Peyer's patch (tissue), 4 donors: ENCODE data around the gene BSN.

Experiments used
- POLR2A ChIP-seq, 2 donors: fragments of 450-650 bp; IDR thresholded peaks; one replicate each; pipeline ENCODE4 v1.5.1; 2017; ENCODE audit warnings: antibody characterized with exemption in 2 of 2, mild to moderate bottlenecking in 2 of 2, moderate library complexity in 2 of 2
- TF ChIP-seq, protein P1 (sequence below), 6 experiments: fragments of 450-650 bp in 4 of 6; fragments of 200-600 bp in 2 of 6; sonication (generic) in 1 of 6; IDR thresholded peaks; one replicate each; pipeline ENCODE4 v1.5.1; 2017 to 2019; ENCODE audit warnings: antibody characterized with exemption in 6 of 6, mild to moderate bottlenecking in 3 of 6, moderate library complexity in 1 of 6

DNA sequence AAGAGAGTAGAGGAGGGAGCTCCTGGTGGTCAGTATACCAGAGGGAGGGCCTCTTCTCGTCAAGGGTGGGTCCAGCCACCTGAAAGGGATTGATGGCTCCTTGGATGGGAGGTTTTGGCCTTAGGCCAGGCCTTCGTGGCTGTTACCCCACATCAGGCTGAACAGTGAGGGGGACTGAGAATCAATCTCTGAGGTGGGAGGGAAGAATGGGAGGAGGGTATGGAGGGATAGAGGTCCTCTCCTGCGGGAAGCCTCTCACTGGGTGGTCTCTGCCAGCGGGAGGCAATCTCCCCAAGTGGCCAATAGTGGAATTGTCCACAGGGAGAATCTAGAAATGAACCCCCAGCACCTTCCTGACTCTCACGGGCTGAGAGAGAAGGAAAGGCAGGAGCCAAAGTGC lies 53.5 kb downstream of the BSN start:
- TF ChIP-seq, protein P1, sequence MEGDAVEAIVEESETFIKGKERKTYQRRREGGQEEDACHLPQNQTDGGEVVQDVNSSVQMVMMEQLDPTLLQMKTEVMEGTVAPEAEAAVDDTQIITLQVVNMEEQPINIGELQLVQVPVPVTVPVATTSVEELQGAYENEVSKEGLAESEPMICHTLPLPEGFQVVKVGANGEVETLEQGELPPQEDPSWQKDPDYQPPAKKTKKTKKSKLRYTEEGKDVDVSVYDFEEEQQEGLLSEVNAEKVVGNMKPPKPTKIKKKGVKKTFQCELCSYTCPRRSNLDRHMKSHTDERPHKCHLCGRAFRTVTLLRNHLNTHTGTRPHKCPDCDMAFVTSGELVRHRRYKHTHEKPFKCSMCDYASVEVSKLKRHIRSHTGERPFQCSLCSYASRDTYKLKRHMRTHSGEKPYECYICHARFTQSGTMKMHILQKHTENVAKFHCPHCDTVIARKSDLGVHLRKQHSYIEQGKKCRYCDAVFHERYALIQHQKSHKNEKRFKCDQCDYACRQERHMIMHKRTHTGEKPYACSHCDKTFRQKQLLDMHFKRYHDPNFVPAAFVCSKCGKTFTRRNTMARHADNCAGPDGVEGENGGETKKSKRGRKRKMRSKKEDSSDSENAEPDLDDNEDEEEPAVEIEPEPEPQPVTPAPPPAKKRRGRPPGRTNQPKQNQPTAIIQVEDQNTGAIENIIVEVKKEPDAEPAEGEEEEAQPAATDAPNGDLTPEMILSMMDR (IDR thresholded peaks at IDR 0.05), result no peak
- no peak for TF ChIP-seq POLR2A (IDR thresholded peaks at IDR 0.05)
